A549 (cell line): ENCODE results near the gene SHC3. TPM values are rescaled to one million over a fixed set of nuclear protein-coding genes. Genes with fewer than 3 reads are reported as not detected.
"Not testable (repeated sequence)": the region's sequence is repeated elsewhere in the genome, so short reads cannot be mapped to it uniquely, and the experiment has no call there.

ENCODE experiments used
- ATAC-seq, 2 experiments: fragments of 200-7000 bp in 1 of 2; fragments of >200 bp in 1 of 2; cut with Nextera tagmentation in 1 of 2; cut with Tn5 transposase in 1 of 2; 3 replicates each; pipeline versions ENCODE4 v1.8.0 to v1.9.1; 2018 to 2020; ENCODE audit warnings: mild to moderate bottlenecking in 1 of 2, moderate library complexity in 1 of 2
- CTCF ChIA-PET: fragments of 300-600 bp; sonication (Branson Sonifier 250); formaldehyde crosslinking; extraction: SDS; loops from one replicate; lab custom pipeline; 2021; ENCODE audit warnings: antibody characterized with exemption, inconsistent platforms; lab: Yijun Ruan, JAX
- POLR2A ChIA-PET: fragments of 350-600 bp; formaldehyde crosslinking; extraction: SDS; loops from one replicate; lab custom pipeline; 2021; ENCODE audit warnings: antibody characterized with exemption, inconsistent platforms; lab: Yijun Ruan, JAX
- DNase-seq, 2 experiments: peaks; one replicate each; pipeline versions ENCODE4 v3.0.0 to v3.0.0-alpha.2; 2011 to 2016; ENCODE audit warnings: low read depth in 1 of 2, low spot score in 1 of 2
- FAIRE-seq: peaks from 2 replicates; lab custom pipeline; 2011; peaks lifted over from hg19 to GRCh38; lab: Jason Lieb, UNC
- H3K27ac ChIP-seq, 2 experiments: fragments of >200 bp; sonication (Bioruptor Twin); formaldehyde crosslinking; 3 replicates each; pipeline ENCODE4 v1.5.1; 2016 to 2017
- H3K4me1 ChIP-seq: fragments of >200 bp; sonication (Bioruptor Twin); formaldehyde crosslinking; 3 replicates; pipeline ENCODE4 v1.6.1; 2016
- H3K4me2 ChIP-seq: fragments of >200 bp; sonication (Bioruptor Twin); formaldehyde crosslinking; 3 replicates; pipeline ENCODE4 v1.6.1; 2016
- H3K4me3 ChIP-seq: fragments of >200 bp; sonication (Bioruptor Twin); formaldehyde crosslinking; 3 replicates; pipeline ENCODE4 v1.5.1; 2016
- H3K9me3 ChIP-seq: fragments of >200 bp; sonication (Bioruptor Twin); formaldehyde crosslinking; 3 replicates; pipeline ENCODE4 v1.6.1; 2016
- ATOH8 ChIP-seq: fragments of 250-450 bp; sonication (Bioruptor Pico); IDR thresholded peaks from 2 replicates; pipeline ENCODE4 v1.5.0; 2020; ENCODE audit warnings: low read depth, mild to moderate bottlenecking, moderate library complexity
- BCL3 ChIP-seq: fragments of >200 bp; sonication (Bioruptor Twin); formaldehyde crosslinking; IDR thresholded peaks from 3 replicates; pipeline ENCODE4 v1.6.1; 2016
- BHLHE40 ChIP-seq: IDR thresholded peaks from 2 replicates; pipeline ENCODE4 v1.6.1; 2012; ENCODE audit warnings: low read depth, low read length, inconsistent platforms
- CEBPB ChIP-seq, 2 experiments: fragments of >200 bp in 1 of 2; sonication (Bioruptor Twin) in 1 of 2; formaldehyde crosslinking in 1 of 2; IDR thresholded peaks; 2 replicates each; pipeline ENCODE4 v1.6.1; 2012 to 2016
- E2F6 ChIP-seq: IDR thresholded peaks from 2 replicates; pipeline ENCODE4 v1.6.1; 2012; ENCODE audit warnings: low read depth, borderline replicate concordance
- ELK1 ChIP-seq: fragments of 150-350 bp; IDR thresholded peaks from 2 replicates; pipeline ENCODE4 v1.6.1; 2014; ENCODE audit warnings: low read depth, mild to moderate bottlenecking, low read length
- EP300 ChIP-seq, 2 experiments: fragments of >200 bp; sonication (Bioruptor Twin); formaldehyde crosslinking; IDR thresholded peaks; 2 replicates in 1 of 2; 3 replicates in 1 of 2; pipeline ENCODE4 v1.6.1; 2016 to 2017
- FOSB ChIP-seq: fragments of 250-450 bp; sonication (Bioruptor Pico); IDR thresholded peaks from 2 replicates; pipeline ENCODE4 v1.5.0; 2020; ENCODE audit warnings: mild to moderate bottlenecking, moderate library complexity
- HMGXB4 ChIP-seq: fragments of 250-450 bp; sonication (Bioruptor Pico); IDR thresholded peaks from 2 replicates; pipeline ENCODE4 v1.5.0; 2021; ENCODE audit warnings: mild to moderate bottlenecking, moderate library complexity, borderline replicate concordance
- HOXB5 ChIP-seq: fragments of 250-450 bp; sonication (Bioruptor Pico); IDR thresholded peaks from 2 replicates; pipeline ENCODE4 v1.5.0; 2020; ENCODE audit warnings: mild to moderate bottlenecking, moderate library complexity
- JUN ChIP-seq, 2 experiments: fragments of >200 bp; sonication (Bioruptor Twin); formaldehyde crosslinking; IDR thresholded peaks; 2 replicates in 1 of 2; 3 replicates in 1 of 2; pipeline ENCODE4 v1.6.1; 2016 to 2017
- KDM1A ChIP-seq: fragments of 200-600 bp; sonication (generic); IDR thresholded peaks from 2 replicates; pipeline ENCODE4 v1.6.1; 2016; ENCODE audit warnings: low read depth, mild to moderate bottlenecking
- POLR2AphosphoS2 ChIP-seq: conservative IDR thresholded peaks from 2 replicates; pipeline ENCODE4 v1.6.1; 2012; ENCODE audit warnings: low read length, improper control_type of control experiment, inconsistent platforms
- RAD21 ChIP-seq, 2 experiments: fragments of >200 bp in 1 of 2; sonication (Bioruptor Twin) in 1 of 2; formaldehyde crosslinking in 1 of 2; IDR thresholded peaks in 1 of 2; conservative IDR thresholded peaks in 1 of 2; 2 replicates in 1 of 2; 3 replicates in 1 of 2; pipeline ENCODE4 v1.6.1; 2012 to 2018; ENCODE audit warnings: inconsistent platforms in 1 of 2
- RARB ChIP-seq: fragments of 250-450 bp; sonication (Bioruptor Pico); IDR thresholded peaks from 2 replicates; pipeline ENCODE4 v1.8.0; 2021; ENCODE audit warnings: mild to moderate bottlenecking, moderate library complexity
- RCOR1 ChIP-seq: fragments of 150-350 bp; IDR thresholded peaks from 2 replicates; pipeline ENCODE4 v1.6.1; 2014; ENCODE audit warnings: antibody characterized with exemption, low read length, low read depth
- RFX5 ChIP-seq: fragments of 450-650 bp; IDR thresholded peaks from 2 replicates; pipeline ENCODE4 v1.7.1; 2014; ENCODE audit warnings: antibody characterized with exemption, mild to moderate bottlenecking, moderate library complexity
- SMC3 ChIP-seq: fragments of >200 bp; sonication (Bioruptor Twin); formaldehyde crosslinking; IDR thresholded peaks from 3 replicates; pipeline ENCODE4 v1.6.1; 2018; ENCODE audit warnings: inconsistent platforms
- TFCP2L1 ChIP-seq: fragments of 250-450 bp; sonication (Bioruptor Pico); IDR thresholded peaks from 2 replicates; pipeline ENCODE4 v1.5.0; 2021; ENCODE audit warnings: mild to moderate bottlenecking
- USF2 ChIP-seq: fragments of 450-650 bp; IDR thresholded peaks from 2 replicates; pipeline ENCODE4 v1.6.1; 2014; ENCODE audit warnings: antibody characterized with exemption
- ZC3H11A ChIP-seq: fragments of 450-650 bp; IDR thresholded peaks from 2 replicates; pipeline ENCODE4 v1.6.1; 2014; ENCODE audit warnings: antibody characterized with exemption, mild to moderate bottlenecking
- ZNF302 ChIP-seq: fragments of 250-450 bp; sonication (Bioruptor Pico); IDR thresholded peaks from 2 replicates; pipeline ENCODE4 v1.9.0; 2021; ENCODE audit warnings: inconsistent platforms, mild to moderate bottlenecking, moderate library complexity
- ZSCAN20 ChIP-seq: fragments of 250-450 bp; sonication (Bioruptor Pico); IDR thresholded peaks from 2 replicates; pipeline ENCODE4 v1.8.0; 2022; ENCODE audit warnings: mild to moderate bottlenecking, moderate library complexity
- WGBS: methylation state at CpG from one replicate; pipeline ENCODE4 v1.1.6; 2017; ENCODE audit errors: missing lambda C conversion rate; 5-methylcytosine and 5-hydroxymethylcytosine counted together
- polyA plus RNA-seq, 4 experiments: library from polyadenylated mRNA; depleted of rRNA in 3 of 4; stranded (reverse); fragments of >200 nt; fragmentation: RNase III in 1 of 4; extraction: RNeasy Plus Mini Kit Qiagen cat#74134 plus additional on column Dnase treatment in 1 of 4; gene quantifications; 2 replicates in 3 of 4; 3 replicates in 1 of 4; pipeline ENCODE4 v1.2.3, GENCODE V29; 2011 to 2017

Gene SHC3
- polyA plus RNA-seq, 2 of the 4 experiments (the other 2 are of a cell fraction) = 0.09 to 0.88 TPM

- TF ChIP-seq ZC3H11A = no peak
- no peak for TF ChIP-seq BCL3
- TF ChIP-seq RFX5 = no peak
- no peak for TF ChIP-seq FOSB (CRISPR knock-in tag)
- TF ChIP-seq ZSCAN20 (CRISPR knock-in tag) = no peak
- TF ChIP-seq EP300 (IDR thresholded peaks at IDR 0.05) = no peak
- TF ChIP-seq E2F6 = no peak
- TF ChIP-seq SMC3 = no peak
- TF ChIP-seq ATOH8 (CRISPR knock-in tag) = no peak
- no peak for TF ChIP-seq BHLHE40
- no peak for TF ChIP-seq RCOR1
- no peak for TF ChIP-seq JUN (IDR thresholded peaks at IDR 0.05)
- no peak for TF ChIP-seq POLR2AphosphoS2
- TF ChIP-seq ZNF302 (CRISPR knock-in tag) = no peak
- TF ChIP-seq RARB (CRISPR knock-in tag) = no peak
- TF ChIP-seq HOXB5 (CRISPR knock-in tag) = no peak
- ChIA-PET POLR2A (no interaction called here), CTCF (no interaction called here)
- WGBS = 50% methylated on average over 3 of the region's 3 CpGs
- DNase-seq (no peak), ATAC-seq (no peak), FAIRE-seq (no peak)
- Histone ChIP-seq H3K4me1 (no peaks in the 10 kb centered on the region), H3K27ac (no peak overlapping the region), H3K9me3 (no peaks in the 10 kb centered on the region), H3K4me3 (no peak overlapping the region), H3K4me2 (no peak overlapping the region)
These were observed 34.8 kb upstream of the SHC3 start for GRCh38 chr9:89213396-89213880.

- ChIA-PET POLR2A (no interaction called here), CTCF (no interaction called here)
- Histone ChIP-seq H3K4me3 (no peak overlapping the region), H3K9me3 (no peaks in the 10 kb centered on the region), H3K4me2 (no peak overlapping the region), H3K27ac (no peak overlapping the region), H3K4me1 (no peaks in the 10 kb centered on the region)
- 44% methylated on average over 1 of the region's 1 CpG for WGBS
- FAIRE-seq (no peak), ATAC-seq (no peak), DNase-seq (no peak)
- no peak for TF ChIP-seq ELK1
- no peak for TF ChIP-seq RFX5
- TF ChIP-seq RAD21 (conservative IDR thresholded peaks at IDR 0.05 in 1 of 2, IDR thresholded peaks at IDR 0.05 in 1 of 2) = no peak
- TF ChIP-seq USF2 = no peak
- no peak for TF ChIP-seq KDM1A
- no peak for TF ChIP-seq CEBPB (IDR thresholded peaks at IDR 0.05)
- TF ChIP-seq HMGXB4 (CRISPR knock-in tag) = no peak
- no peak for TF ChIP-seq TFCP2L1
- TF ChIP-seq BHLHE40 = no peak
- TF ChIP-seq ZSCAN20 (CRISPR knock-in tag) = no peak
- no peak for TF ChIP-seq HOXB5 (CRISPR knock-in tag)
These were observed 33.6 kb upstream of the SHC3 start for GRCh38 chr9:89212171-89212570.

- H3K9me3 ChIP-seq, H3K27ac ChIP-seq, H3K4me1 ChIP-seq, H3K4me3 ChIP-seq, POLR2A ChIA-PET, ATAC-seq, H3K4me2 ChIP-seq, FAIRE-seq, DNase-seq, CTCF ChIA-PET: not testable (repeated sequence)
- WGBS = no CpG with 5 or more reads among the region's 21 CpGs
These were observed 30.7 kb upstream of the SHC3 start for GRCh38 chr9:89209311-89209710.
